ENCODE data around the gene FOXK1. TPM values are rescaled to one million over a fixed set of nuclear protein-coding genes. Genes with fewer than 3 reads are reported as not detected.

FOXK1 gene
- total and polyA plus RNA-seq, 9 of the 15 experiments (the other 6 are each of a cell fraction or from before 2014, with no cell fraction given) = 0.32 to 45.5 (median 8.1) TPM

GRCh38 chr7:4659551-4660286 lies 22.4 kb upstream of the FOXK1 start (continued):
- no peak for TF ChIP-seq TFAP4 (CRISPR knock-in tag; IDR thresholded peaks at IDR 0.05; ENCODE audit: borderline replicate concordance)
- TF ChIP-seq NCOR1 (IDR thresholded peaks at IDR 0.05) = no peak
- TF ChIP-seq HCFC1 (IDR thresholded peaks at IDR 0.05; ENCODE audit: low read depth, low read length) = peak; percentile 47; the same call in 1 of the 2 replicates
- TF ChIP-seq ZNF76 (CRISPR knock-in tag; IDR thresholded peaks at IDR 0.05; ENCODE audit: borderline replicate concordance) = no peak
- no peak for TF ChIP-seq MTA3 (IDR thresholded peaks at IDR 0.05; ENCODE audit: borderline replicate concordance)
- no peak for TF ChIP-seq EP300 (IDR thresholded peaks at IDR 0.05; ENCODE audit: low read length)
- TF ChIP-seq, protein P1, sequence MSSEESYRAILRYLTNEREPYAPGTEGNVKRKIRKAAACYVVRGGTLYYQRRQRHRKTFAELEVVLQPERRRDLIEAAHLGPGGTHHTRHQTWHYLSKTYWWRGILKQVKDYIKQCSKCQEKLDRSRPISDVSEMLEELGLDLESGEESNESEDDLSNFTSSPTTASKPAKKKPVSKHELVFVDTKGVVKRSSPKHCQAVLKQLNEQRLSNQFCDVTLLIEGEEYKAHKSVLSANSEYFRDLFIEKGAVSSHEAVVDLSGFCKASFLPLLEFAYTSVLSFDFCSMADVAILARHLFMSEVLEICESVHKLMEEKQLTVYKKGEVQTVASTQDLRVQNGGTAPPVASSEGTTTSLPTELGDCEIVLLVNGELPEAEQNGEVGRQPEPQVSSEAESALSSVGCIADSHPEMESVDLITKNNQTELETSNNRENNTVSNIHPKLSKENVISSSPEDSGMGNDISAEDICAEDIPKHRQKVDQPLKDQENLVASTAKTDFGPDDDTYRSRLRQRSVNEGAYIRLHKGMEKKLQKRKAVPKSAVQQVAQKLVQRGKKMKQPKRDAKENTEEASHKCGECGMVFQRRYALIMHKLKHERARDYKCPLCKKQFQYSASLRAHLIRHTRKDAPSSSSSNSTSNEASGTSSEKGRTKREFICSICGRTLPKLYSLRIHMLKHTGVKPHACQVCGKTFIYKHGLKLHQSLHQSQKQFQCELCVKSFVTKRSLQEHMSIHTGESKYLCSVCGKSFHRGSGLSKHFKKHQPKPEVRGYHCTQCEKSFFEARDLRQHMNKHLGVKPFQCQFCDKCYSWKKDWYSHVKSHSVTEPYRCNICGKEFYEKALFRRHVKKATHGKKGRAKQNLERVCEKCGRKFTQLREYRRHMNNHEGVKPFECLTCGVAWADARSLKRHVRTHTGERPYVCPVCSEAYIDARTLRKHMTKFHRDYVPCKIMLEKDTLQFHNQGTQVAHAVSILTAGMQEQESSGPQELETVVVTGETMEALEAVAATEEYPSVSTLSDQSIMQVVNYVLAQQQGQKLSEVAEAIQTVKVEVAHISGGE (CRISPR knock-in tag; IDR thresholded peaks at IDR 0.05) = peak in 1 of 3 experiments; percentile 66; a peak in 2 of 6 replicates
- peak; percentile 71; the same call in 1 of the 2 replicates for TF ChIP-seq TRIM28 (IDR thresholded peaks at IDR 0.05)
- no peak for TF ChIP-seq DPF2 (IDR thresholded peaks at IDR 0.05)
- no peak for TF ChIP-seq ZKSCAN8 (CRISPR knock-in tag; IDR thresholded peaks at IDR 0.05)

Measured in K562 (cell line).